Choroid plexus epithelial cell (primary cell): ENCODE data around the gene SERPINA12.
A peak's percentile ranks its signal among the peaks of the same experiment; 100 is the strongest.

Source experiments
- DNase-seq: peaks from one replicate; pipeline ENCODE4 v3.0.0-alpha.2; 2010; ENCODE audit warnings: low read depth
- H3K4me3 ChIP-seq: 2 replicates; pipeline ENCODE4 v1.5.1; 2011; ENCODE audit warnings: low read depth, mild to moderate bottlenecking, control low read depth, low read length, moderate library complexity
- CTCF ChIP-seq: conservative IDR thresholded peaks from 2 replicates; pipeline ENCODE4 v1.5.1; 2011; ENCODE audit warnings: low read depth, mild to moderate bottlenecking, control low read depth, inconsistent platforms, low read length, moderate library complexity

SERPINA12 gene

GRCh38 chr14:94542811-94543440, 33.7 kb upstream of the SERPINA12 start:
- DNase-seq = no peak
- no peak overlapping the region for H3K4me3 ChIP-seq
- TF ChIP-seq CTCF = no peak

GRCh38 chr14:94542111-94542810, 33.0 kb upstream of the SERPINA12 start:
- DNase-seq = peak; percentile 74
- H3K4me3 ChIP-seq = no peak overlapping the region
- TF ChIP-seq CTCF = peak; percentile 4

- TF ChIP-seq CTCF = no peak
- peak; percentile 60 for DNase-seq
- H3K4me3 ChIP-seq = no peak overlapping the region
Observed at GRCh38 chr14:94541234-94541975, 32.1 kb upstream of the SERPINA12 start.

- no peak overlapping the region for H3K4me3 ChIP-seq
- peak; percentile 51 for TF ChIP-seq CTCF
- peak; percentile 89 for DNase-seq
Observed at GRCh38 chr14:94540031-94540794, 30.9 kb upstream of the SERPINA12 start.

GRCh38 chr14:94539181-94539580, 29.9 kb upstream of the SERPINA12 start:
- no peak for DNase-seq
- no peak for TF ChIP-seq CTCF

GRCh38 chr14:94538070-94538740, 28.9 kb upstream of the SERPINA12 start:
- no peak for DNase-seq
- TF ChIP-seq CTCF = no peak
- no peak overlapping the region for H3K4me3 ChIP-seq

More at GRCh38 chr14:94539181-94539580, 29.9 kb upstream of the SERPINA12 start:
- H3K4me3 ChIP-seq = no peak overlapping the region
